Fibroblast of villous mesenchyme (primary cell): ENCODE measurements around the gene PID1. TPM values are rescaled to one million over a fixed set of nuclear protein-coding genes. Genes with fewer than 3 reads are reported as not detected.

Source experiments
- DNase-seq: peaks from one replicate; pipeline ENCODE4 v3.0.0-alpha.2; 2010; ENCODE audit warnings: low read depth
- H3K4me3 ChIP-seq: 2 replicates; pipeline ENCODE4 v1.5.1; 2011; ENCODE audit warnings: low read depth, mild to moderate bottlenecking, low read length
- CTCF ChIP-seq: IDR thresholded peaks from 2 replicates; pipeline ENCODE4 v1.5.1; 2012; ENCODE audit warnings: low read depth, mild to moderate bottlenecking, low read length; ENCODE audit not compliant: insufficient read depth
- total RNA-seq: library from RNA; depleted of rRNA; stranded (reverse); fragments of >200 nt; gene quantifications from 2 replicates; pipeline ENCODE4 v1.2.3, GENCODE V29; 2012

The PID1 gene
- total RNA-seq, 1 donor = 12.1 TPM

- no peak for TF ChIP-seq CTCF
- no peak overlapping the region for H3K4me3 ChIP-seq
- DNase-seq = no peak
These were observed 93.0 kb downstream of the PID1 start for GRCh38 chr2:229178117-229178516.

GRCh38 chr2:229176136-229176535 is 95.0 kb downstream of the PID1 start:
- no peak for TF ChIP-seq CTCF
- no peak for DNase-seq
- no peak overlapping the region for H3K4me3 ChIP-seq

GRCh38 chr2:229175497-229175863 is 95.6 kb downstream of the PID1 start:
- no peak for DNase-seq
- H3K4me3 ChIP-seq = no peak overlapping the region
- TF ChIP-seq CTCF = no peak

- peak; percentile 65 for DNase-seq
- H3K4me3 ChIP-seq = no peak overlapping the region
- TF ChIP-seq CTCF = no peak
These were observed 96.1 kb downstream of the PID1 start for GRCh38 chr2:229174794-229175496.

GRCh38 chr2:229173825-229174359 is 97.2 kb downstream of the PID1 start:
- no peak for DNase-seq
- no peak overlapping the region for H3K4me3 ChIP-seq
- no peak for TF ChIP-seq CTCF

- peak; percentile 63 for DNase-seq
- TF ChIP-seq CTCF = no peak
- peak overlapping the region; percentile 33 for H3K4me3 ChIP-seq
These were observed 100.2 kb downstream of the PID1 start for GRCh38 chr2:229170916-229171315.

- no peak for TF ChIP-seq CTCF
- no peak overlapping the region for H3K4me3 ChIP-seq
- peak; percentile 54 for DNase-seq
These were observed 100.9 kb downstream of the PID1 start for GRCh38 chr2:229170171-229170570.
